ENCODE data around the gene INSIG1. TPM values are rescaled to one million over a fixed set of nuclear protein-coding genes. Genes with fewer than 3 reads are reported as not detected.

Gene INSIG1
- total and polyA plus RNA-seq, 4 donors: 118 to 219 (median 193) TPM

DNA sequence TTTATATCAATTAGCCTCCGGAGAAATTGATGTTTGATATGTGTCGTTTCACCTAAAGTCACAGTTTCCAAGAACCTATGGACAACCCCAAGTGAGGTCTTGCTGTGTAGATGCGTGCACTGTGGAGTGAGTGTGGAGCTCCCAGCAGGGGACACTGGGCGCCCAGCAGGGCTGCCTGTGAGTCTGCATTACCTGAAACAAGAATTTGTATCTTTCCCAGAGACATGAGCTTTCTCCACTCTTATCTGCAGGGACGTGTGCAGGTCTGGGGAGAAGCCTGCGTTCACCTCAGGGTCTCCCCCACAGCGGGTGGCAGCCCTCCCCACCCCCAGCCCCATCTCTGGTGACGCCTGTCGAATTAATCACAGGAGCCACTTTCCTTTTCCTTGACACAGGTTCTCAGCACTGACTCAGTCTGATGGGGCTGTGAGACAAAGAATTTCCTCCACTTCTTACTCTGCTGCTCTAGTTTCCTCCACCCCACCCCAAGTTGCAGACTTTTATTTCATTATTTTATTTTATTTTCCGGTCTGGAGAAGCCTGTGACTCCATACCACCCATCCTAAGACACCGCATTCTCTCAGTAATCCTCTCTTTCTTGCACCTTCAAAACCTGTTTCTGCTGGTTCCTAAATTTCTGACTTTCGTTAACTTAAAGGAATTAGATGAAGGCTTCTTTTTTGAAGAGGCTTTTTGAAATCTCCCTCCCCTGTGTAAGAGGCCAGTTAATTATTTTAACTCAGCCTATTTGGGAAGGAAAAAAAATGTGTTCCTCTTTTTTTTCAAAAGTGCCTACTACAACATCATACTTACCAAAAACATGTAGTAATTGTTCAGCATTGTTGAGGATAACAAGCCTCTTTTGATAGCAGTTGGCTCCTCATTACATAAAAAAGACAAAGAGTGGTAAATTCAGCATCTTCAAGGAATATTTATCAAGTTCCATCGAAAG, 17.0 kb upstream of the INSIG1 start:
- no peak overlapping the region for H3K9ac ChIP-seq (ENCODE audit: low read depth in 1 of 2, low read length in 2 of 2)
- DNase-seq (ENCODE audit: low spot score): no peak
- WGBS: 85% methylated on average over 13 of the region's 13 CpGs
- H3K27me3 ChIP-seq (ENCODE audit: control insufficient read depth in 4 of 4, insufficient read depth in 4 of 4, low read length in 3 of 4): no peaks in the 10 kb centered on the region
- no peaks in the 10 kb centered on the region for H3K36me3 ChIP-seq (ENCODE audit: control insufficient read depth in 4 of 4, insufficient read depth in 3 of 4, low read depth in 1 of 4, low read length in 3 of 4)
- H3K27ac ChIP-seq (ENCODE audit: low read depth in 1 of 2, low read length in 2 of 2): no peak overlapping the region
- peaks cover 0 to 27% (median 12%) of the 10 kb centered on the region in 4 donors for H3K4me1 ChIP-seq (ENCODE audit: control insufficient read depth in 4 of 4, insufficient read depth in 4 of 4, low read length in 3 of 4)
- TF ChIP-seq RXRA (IDR thresholded peaks at IDR 0.05) (no peak), HNF4A (conservative IDR thresholded peaks at IDR 0.05) (no peak), YY1 (IDR thresholded peaks at IDR 0.05) (no peak), EGR1 (IDR thresholded peaks at IDR 0.05; ENCODE audit: low read depth in 2 of 2) (no peak), REST (IDR thresholded peaks at IDR 0.05) (no peak), FOXA2 (IDR thresholded peaks at IDR 0.05) (no peak), RAD21 (IDR thresholded peaks at IDR 0.05) (no peak), GABPA (IDR thresholded peaks at IDR 0.05 in 1 of 2, conservative IDR thresholded peaks at IDR 0.05 in 1 of 2) (no peak), NR2F2 (IDR thresholded peaks at IDR 0.05) (no peak)
- H3K9me3 ChIP-seq (ENCODE audit: control insufficient read depth in 4 of 4, low read length in 3 of 4): no peaks in the 10 kb centered on the region
- no peak overlapping the region for H3K4me3 ChIP-seq (ENCODE audit: low read depth in 1 of 3, low read length in 3 of 3)

DNA sequence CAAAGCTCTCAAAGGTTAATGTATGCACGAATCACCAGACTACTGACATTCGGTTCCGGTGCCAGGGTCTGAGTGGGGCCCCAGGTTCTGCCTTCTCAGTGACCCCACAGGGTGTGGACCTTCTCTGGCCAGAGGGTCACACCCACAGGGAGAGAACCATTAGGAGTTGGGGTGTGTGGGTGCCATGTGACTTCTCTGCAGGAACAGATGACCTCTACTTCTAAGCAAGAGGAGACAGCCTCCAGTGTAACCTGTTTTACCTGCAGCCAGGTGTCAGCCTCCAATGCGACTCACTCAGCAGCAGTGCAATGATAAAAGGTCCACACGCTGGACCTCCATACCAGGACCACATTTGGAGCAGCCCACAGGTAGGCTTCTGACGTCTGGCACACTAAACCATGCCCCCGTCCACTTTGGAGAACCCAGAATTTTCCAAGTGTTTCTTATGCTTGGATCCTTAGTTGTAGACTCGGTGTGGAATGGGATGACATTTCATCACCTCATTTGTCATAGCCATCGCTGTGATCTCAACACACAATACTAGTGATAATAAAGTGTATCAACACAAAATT, 16.2 kb upstream of the INSIG1 start:
- Histone ChIP-seq H3K4me1 (ENCODE audit: control insufficient read depth in 4 of 4, insufficient read depth in 4 of 4, low read length in 3 of 4) (peaks cover 0 to 21% (median 7%) of the 10 kb centered on the region in 4 donors), H3K9me3 (ENCODE audit: control insufficient read depth in 4 of 4, low read length in 3 of 4) (no peaks in the 10 kb centered on the region), H3K9ac (ENCODE audit: low read depth in 1 of 2, low read length in 2 of 2) (no peak overlapping the region), H3K36me3 (ENCODE audit: control insufficient read depth in 4 of 4, insufficient read depth in 3 of 4, low read depth in 1 of 4, low read length in 3 of 4) (no peaks in the 10 kb centered on the region), H3K27ac (ENCODE audit: low read depth in 1 of 2, low read length in 2 of 2) (no peak overlapping the region), H3K4me3 (ENCODE audit: low read depth in 1 of 3, low read length in 3 of 3) (no peak overlapping the region), H3K27me3 (ENCODE audit: control insufficient read depth in 4 of 4, insufficient read depth in 4 of 4, low read length in 3 of 4) (no peaks in the 10 kb centered on the region)
- no peak for TF ChIP-seq HNF4A (conservative IDR thresholded peaks at IDR 0.05)
- no peak for TF ChIP-seq FOXA2 (IDR thresholded peaks at IDR 0.05)
- no peak for TF ChIP-seq SP1 (IDR thresholded peaks at IDR 0.05)
- WGBS: 90% methylated on average over 9 of the region's 9 CpGs
- DNase-seq (ENCODE audit: low spot score): no peak

DNA sequence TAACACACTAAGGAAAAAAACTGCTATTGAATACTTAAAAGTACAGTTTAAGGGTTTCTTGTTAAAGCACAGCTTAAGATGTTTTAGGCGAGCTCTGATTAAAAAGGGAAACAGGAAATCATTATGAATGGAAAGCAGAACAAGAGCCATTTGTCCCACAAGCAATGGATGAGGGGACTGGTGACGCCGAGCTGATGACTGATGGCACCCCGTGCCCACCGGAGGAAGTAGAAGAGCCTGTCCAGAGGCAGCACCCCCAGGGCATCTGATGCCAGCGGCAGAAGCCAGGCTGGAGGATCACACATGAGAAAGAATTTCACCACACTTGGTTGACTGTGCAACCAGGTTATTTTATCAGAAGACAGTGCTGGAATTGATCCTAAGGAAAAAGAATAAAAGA, 15.0 kb upstream of the INSIG1 start:
- no peak overlapping the region for H3K9ac ChIP-seq (ENCODE audit: low read depth in 1 of 2, low read length in 2 of 2)
- no peaks in the 10 kb centered on the region for H3K9me3 ChIP-seq (ENCODE audit: control insufficient read depth in 4 of 4, low read length in 3 of 4)
- no peak for DNase-seq (ENCODE audit: low spot score)
- no peaks in the 10 kb centered on the region for H3K27me3 ChIP-seq (ENCODE audit: control insufficient read depth in 4 of 4, insufficient read depth in 4 of 4, low read length in 3 of 4)
- WGBS: 70% methylated on average over 6 of the region's 6 CpGs
- H3K4me3 ChIP-seq (ENCODE audit: low read depth in 1 of 3, low read length in 3 of 3): no peak overlapping the region
- peak overlapping the region in 1 of 2 donors; percentile 38 for H3K27ac ChIP-seq (ENCODE audit: low read depth in 1 of 2, low read length in 2 of 2)
- peaks cover 0 to 10% (median 0%) of the 10 kb centered on the region in 4 donors for H3K4me1 ChIP-seq (ENCODE audit: control insufficient read depth in 4 of 4, insufficient read depth in 4 of 4, low read length in 3 of 4)
- H3K36me3 ChIP-seq (ENCODE audit: control insufficient read depth in 4 of 4, insufficient read depth in 3 of 4, low read depth in 1 of 4, low read length in 3 of 4): no peaks in the 10 kb centered on the region
- TF ChIP-seq NR2F2 (IDR thresholded peaks at IDR 0.05) (no peak), CTCF (IDR thresholded peaks at IDR 0.05; ENCODE audit: low read depth, low read length, missing input control) (no peak)

Measured in liver (tissue), 9 donors.